LNCAP (cell line): ENCODE data around the gene CYP1A2.

Source experiments
- CTCF ChIP-seq: fragments of 450-650 bp; IDR thresholded peaks from 2 replicates; pipeline ENCODE4 v1.5.1; 2017; ENCODE audit warnings: mild to moderate bottlenecking

Gene CYP1A2

DNA sequence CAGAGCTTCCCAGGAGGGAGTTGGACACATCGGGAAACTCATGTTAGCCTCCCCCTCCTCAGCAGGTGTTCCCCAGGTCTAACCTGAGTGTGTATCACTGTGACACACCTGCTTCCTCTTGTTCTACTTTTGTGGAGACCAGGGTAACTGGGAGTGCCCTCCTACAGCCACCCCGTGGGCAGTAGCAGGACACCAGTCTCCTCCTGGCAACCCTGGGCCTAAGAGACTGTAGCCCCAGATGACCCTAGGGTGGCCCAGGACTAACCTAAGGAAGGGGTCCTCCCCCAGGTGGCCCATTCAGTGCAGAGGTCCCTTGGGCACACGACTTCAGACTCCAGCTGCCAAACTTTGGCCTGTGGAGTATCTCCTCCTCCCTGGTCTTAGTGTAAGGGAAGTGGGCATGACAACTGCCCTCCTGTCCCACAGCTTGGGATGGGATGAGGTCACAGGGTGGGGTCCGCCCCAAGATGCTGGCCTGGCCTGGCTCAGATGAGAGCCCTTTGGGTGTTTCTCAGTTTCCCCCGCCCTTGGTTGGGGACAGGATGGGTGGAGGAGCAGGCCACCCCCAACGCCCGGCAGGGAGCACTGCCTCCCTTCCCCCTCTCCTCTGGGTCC lies 38.0 kb downstream of the CYP1A2 start:
- no peak for TF ChIP-seq CTCF

- 0 out of 2 replicates have a peak, but pooled peaks have one; percentile 15 for TF ChIP-seq CTCF
Measured at GRCh38 chr15:74787251-74788041, 38.8 kb downstream of the CYP1A2 start.

GRCh38 chr15:74788042-74788682 lies 39.5 kb downstream of the CYP1A2 start:
- no peak for TF ChIP-seq CTCF

GRCh38 chr15:74788683-74789151 lies 40.1 kb downstream of the CYP1A2 start:
- TF ChIP-seq CTCF: no peak

DNA sequence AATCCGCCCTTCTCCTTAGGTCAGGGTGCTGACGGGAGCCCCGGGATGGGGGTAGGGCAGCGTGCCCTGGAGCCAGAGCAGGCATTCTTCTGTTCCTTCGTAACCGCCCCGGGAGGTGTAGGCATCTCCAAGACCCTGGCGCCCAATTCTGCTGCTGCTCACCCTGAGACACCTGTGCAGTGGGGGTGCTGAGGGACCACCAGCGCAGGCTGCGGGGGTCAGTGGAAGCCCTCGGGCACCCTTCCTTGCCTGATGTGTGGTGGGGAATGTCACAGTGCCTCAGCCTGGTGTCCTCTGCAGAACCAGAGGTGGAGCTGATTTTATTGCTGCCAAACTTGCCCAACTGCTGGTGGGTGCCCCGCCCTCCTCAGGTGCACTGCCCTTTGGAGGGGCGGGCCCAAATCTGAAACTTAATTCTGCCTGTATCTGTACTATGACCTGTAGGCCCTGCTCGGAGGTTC lies 40.6 kb downstream of the CYP1A2 start:
- TF ChIP-seq CTCF: no peak

DNA sequence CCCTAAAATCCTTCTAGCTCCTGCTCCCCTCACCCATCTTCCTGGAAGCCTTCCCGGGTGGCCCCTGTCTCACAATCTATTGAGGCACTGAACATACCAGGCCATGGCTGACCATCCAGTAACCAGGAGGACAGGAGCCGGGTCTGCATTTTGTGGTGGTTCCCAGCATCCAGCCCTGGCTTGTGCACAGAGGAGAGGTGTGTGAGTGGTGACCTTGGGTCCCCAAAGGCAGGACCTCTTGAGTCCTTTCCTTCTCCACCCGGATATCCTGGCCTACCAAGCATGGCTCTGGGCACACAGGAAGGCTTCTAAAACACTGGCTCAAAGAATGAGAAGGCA lies 41.1 kb downstream of the CYP1A2 start:
- TF ChIP-seq CTCF: no peak

DNA sequence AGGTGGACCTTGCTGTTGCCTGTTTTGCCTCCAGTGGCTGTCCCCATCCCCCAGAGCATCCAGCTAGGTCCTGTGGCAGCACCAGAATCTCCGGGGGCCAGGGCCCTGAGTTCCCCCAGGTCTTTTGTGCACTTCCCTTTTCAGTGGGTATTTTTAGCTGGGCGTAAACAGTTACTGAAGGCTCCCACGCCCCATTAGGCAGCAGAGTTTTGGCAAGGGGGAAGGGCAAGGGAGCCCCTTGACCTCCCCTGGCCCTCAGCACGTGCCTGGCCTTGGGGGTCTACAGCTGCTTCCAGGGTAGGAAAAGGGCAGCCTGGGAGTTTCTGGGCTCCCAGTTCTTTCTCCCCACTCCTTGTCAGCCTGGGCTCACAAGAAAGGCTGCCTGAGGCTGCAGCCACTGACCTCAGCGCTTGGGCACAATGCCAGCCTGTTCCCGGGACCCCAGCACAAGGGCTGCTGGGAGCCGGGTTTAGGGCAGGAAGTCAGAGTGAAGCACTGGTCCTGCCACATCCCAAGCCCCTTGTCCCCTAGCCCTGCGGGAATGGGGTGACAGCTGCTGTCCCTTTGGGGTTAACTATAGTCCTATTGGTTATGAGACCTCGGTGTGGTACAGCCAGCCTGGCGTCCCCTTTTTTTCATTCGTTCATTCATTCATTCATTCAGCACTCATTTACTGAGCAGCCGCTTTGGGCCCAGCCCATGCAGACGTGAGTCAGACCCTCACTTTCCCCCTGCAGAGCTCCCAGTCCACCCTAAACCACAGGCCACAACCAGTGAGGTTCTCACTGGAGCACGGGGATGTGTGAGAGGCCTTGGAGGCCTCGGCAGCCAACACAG lies 41.7 kb downstream of the CYP1A2 start:
- no peak for TF ChIP-seq CTCF
